Measurements from ENCODE around the gene NGF. TPM values are rescaled to one million over a fixed set of nuclear protein-coding genes. Genes with fewer than 3 reads are reported as not detected.

The NGF gene
- total and polyA plus RNA-seq, 2 donors (not counting 1 experiment from before 2014, with no cell fraction given): not detected

- H3K36me3 ChIP-seq (replicated peaks in 1 of 2; ENCODE audit: control extremely low read depth in 1 of 2, control insufficient read depth in 1 of 2, extremely low read depth in 1 of 2, insufficient read depth in 2 of 2, low read length in 1 of 2): no peaks in the 10 kb centered on the region
- TF ChIP-seq EZH2 (IDR thresholded peaks at IDR 0.05; ENCODE audit: borderline replicate concordance, insufficient read depth, low read depth, low read length, poor library complexity, severe bottlenecking): no peak
- TF ChIP-seq, protein P1, sequence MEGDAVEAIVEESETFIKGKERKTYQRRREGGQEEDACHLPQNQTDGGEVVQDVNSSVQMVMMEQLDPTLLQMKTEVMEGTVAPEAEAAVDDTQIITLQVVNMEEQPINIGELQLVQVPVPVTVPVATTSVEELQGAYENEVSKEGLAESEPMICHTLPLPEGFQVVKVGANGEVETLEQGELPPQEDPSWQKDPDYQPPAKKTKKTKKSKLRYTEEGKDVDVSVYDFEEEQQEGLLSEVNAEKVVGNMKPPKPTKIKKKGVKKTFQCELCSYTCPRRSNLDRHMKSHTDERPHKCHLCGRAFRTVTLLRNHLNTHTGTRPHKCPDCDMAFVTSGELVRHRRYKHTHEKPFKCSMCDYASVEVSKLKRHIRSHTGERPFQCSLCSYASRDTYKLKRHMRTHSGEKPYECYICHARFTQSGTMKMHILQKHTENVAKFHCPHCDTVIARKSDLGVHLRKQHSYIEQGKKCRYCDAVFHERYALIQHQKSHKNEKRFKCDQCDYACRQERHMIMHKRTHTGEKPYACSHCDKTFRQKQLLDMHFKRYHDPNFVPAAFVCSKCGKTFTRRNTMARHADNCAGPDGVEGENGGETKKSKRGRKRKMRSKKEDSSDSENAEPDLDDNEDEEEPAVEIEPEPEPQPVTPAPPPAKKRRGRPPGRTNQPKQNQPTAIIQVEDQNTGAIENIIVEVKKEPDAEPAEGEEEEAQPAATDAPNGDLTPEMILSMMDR (IDR thresholded peaks at IDR 0.05): no peak
- ATAC-seq (ENCODE audit: low read depth) (no peak), DNase-seq (no peak)
- Mint-ChIP-seq H3K27ac (no peak overlapping the region), H3K9me3 (ENCODE audit: insufficient read depth) (peaks cover 3% of the 10 kb centered on the region), H3K27me3 (no peaks in the 10 kb centered on the region), H3K4me1 (no peaks in the 10 kb centered on the region), H3K4me3 (no peak overlapping the region)
- H3K4me1 ChIP-seq (ENCODE audit: control insufficient read depth in 2 of 2, insufficient read depth in 2 of 2, low read length in 2 of 2): no peaks in the 10 kb centered on the region
- H3K9me3 ChIP-seq (ENCODE audit: control extremely low read depth in 1 of 3, control insufficient read depth in 2 of 3, insufficient read depth in 1 of 3, low read length in 2 of 3): peaks cover 0 to 2% (median 0%) of the 10 kb centered on the region in 3 donors
- H3K79me2 ChIP-seq (ENCODE audit: control insufficient read depth, insufficient read depth, low read length): no peaks in the 10 kb centered on the region
- POLR2A ChIA-PET: no interaction called here
- CTCF ChIA-PET: no interaction called here
- no peaks in the 10 kb centered on the region for H3K27me3 ChIP-seq (replicated peaks in 1 of 4; ENCODE audit: control extremely low read depth in 1 of 4, control insufficient read depth in 3 of 4, insufficient read depth in 4 of 4, low read length in 3 of 4)
- intact Hi-C loops (cut with micrococcal nuclease): no loop called here
- H2AFZ ChIP-seq (ENCODE audit: insufficient read depth, low read depth, low read length, poor library complexity, severe bottlenecking): no peak overlapping the region
- WGBS (ENCODE audit: insufficient coverage): 43% methylated on average over 1 of the region's 4 CpGs
- no peak overlapping the region for H3K4me3 ChIP-seq (ENCODE audit: control extremely low read depth in 1 of 5, extremely low read depth in 1 of 5, insufficient read depth in 1 of 5, low read depth in 2 of 5, low read length in 4 of 5)
- no peak overlapping the region for H3K4me2 ChIP-seq (replicated peaks; ENCODE audit: low read depth, low read length, poor library complexity, severe bottlenecking)
- no peak overlapping the region for H3K27ac ChIP-seq (ENCODE audit: low read length in 2 of 2)
- H3K9ac ChIP-seq (ENCODE audit: low read length): no peak overlapping the region
- no peaks in the 10 kb centered on the region for H4K20me1 ChIP-seq (ENCODE audit: control insufficient read depth, insufficient read depth, low read length, poor library complexity, severe bottlenecking)
Measured at GRCh38 chr1:115379943-115380342, 41.9 kb upstream of the NGF start.

DNA sequence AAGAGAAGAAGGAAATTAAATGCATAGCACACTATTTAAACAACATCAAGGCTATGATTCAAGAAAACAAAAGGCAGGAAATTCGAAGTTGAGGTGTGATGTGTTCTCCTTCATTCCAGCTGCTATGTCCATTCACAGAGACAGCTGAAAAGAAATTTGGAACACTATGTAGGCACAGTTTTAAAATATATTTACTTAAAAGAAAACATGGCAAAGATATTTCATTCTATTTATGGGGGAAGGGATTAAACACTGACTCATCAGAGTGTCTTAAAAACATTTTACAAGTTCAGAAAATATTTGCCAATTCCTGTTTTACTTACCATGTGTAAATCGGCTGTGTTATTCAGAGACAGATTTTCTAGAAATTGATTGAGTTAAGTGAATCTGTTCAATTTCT is 39.4 kb upstream of the NGF start:
- Histone ChIP-seq H3K27ac (ENCODE audit: low read length in 2 of 2) (no peak overlapping the region), H3K9ac (ENCODE audit: low read length) (no peak overlapping the region), H3K4me2 (replicated peaks; ENCODE audit: low read depth, low read length, poor library complexity, severe bottlenecking) (no peak overlapping the region), H3K27me3 (replicated peaks in 1 of 4; ENCODE audit: control extremely low read depth in 1 of 4, control insufficient read depth in 3 of 4, insufficient read depth in 4 of 4, low read length in 3 of 4) (no peaks in the 10 kb centered on the region), H2AFZ (ENCODE audit: insufficient read depth, low read depth, low read length, poor library complexity, severe bottlenecking) (no peak overlapping the region), H3K36me3 (replicated peaks in 1 of 2; ENCODE audit: control extremely low read depth in 1 of 2, control insufficient read depth in 1 of 2, extremely low read depth in 1 of 2, insufficient read depth in 2 of 2, low read length in 1 of 2) (no peaks in the 10 kb centered on the region), H3K9me3 (ENCODE audit: control extremely low read depth in 1 of 3, control insufficient read depth in 2 of 3, insufficient read depth in 1 of 3, low read length in 2 of 3) (peaks cover 0 to 2% (median 0%) of the 10 kb centered on the region in 3 donors), H4K20me1 (ENCODE audit: control insufficient read depth, insufficient read depth, low read length, poor library complexity, severe bottlenecking) (no peaks in the 10 kb centered on the region), H3K4me1 (ENCODE audit: control insufficient read depth in 2 of 2, insufficient read depth in 2 of 2, low read length in 2 of 2) (no peaks in the 10 kb centered on the region), H3K4me3 (ENCODE audit: control extremely low read depth in 1 of 5, extremely low read depth in 1 of 5, insufficient read depth in 1 of 5, low read depth in 2 of 5, low read length in 4 of 5) (no peak overlapping the region), H3K79me2 (ENCODE audit: control insufficient read depth, insufficient read depth, low read length) (no peaks in the 10 kb centered on the region)
- WGBS (ENCODE audit: insufficient coverage): no CpG with 5 or more reads among the region's 2 CpGs
- ATAC-seq (ENCODE audit: low read depth): no peak
- POLR2A ChIA-PET: no interaction called here
- intact Hi-C loops (cut with micrococcal nuclease): no loop called here
- Mint-ChIP-seq H3K9me3 (ENCODE audit: insufficient read depth) (no peaks in the 10 kb centered on the region), H3K4me1 (no peaks in the 10 kb centered on the region), H3K4me3 (no peak overlapping the region), H3K27ac (no peak overlapping the region), H3K27me3 (no peaks in the 10 kb centered on the region)
- no peak for DNase-seq
- CTCF ChIA-PET: interaction anchor here (0.7 kb wide), 1 partner anchor 1465 kb away, joined by 3 read pairs; no protein-coding TSS in a partner anchor
- TF ChIP-seq EZH2 (IDR thresholded peaks at IDR 0.05; ENCODE audit: borderline replicate concordance, insufficient read depth, low read depth, low read length, poor library complexity, severe bottlenecking): no peak
- TF ChIP-seq, protein P1 (IDR thresholded peaks at IDR 0.05): no peak
